WTC11 (cell line): ENCODE data around the gene FMN2. TPM values are rescaled to one million over a fixed set of nuclear protein-coding genes. Genes with fewer than 3 reads are reported as not detected.

Experiments used
- ATAC-seq: fragments of 200-7000 bp; cut with Tn5 transposase; 2 replicates; pipeline ENCODE4 v1.10.0; 2021; ENCODE audit warnings: mild to moderate bottlenecking, moderate library complexity
- CTCF ChIA-PET: fragments of 300-600 bp; sonication (Branson Sonifier 250); formaldehyde crosslinking; loops from one replicate; lab custom pipeline; 2021; ENCODE audit warnings: antibody characterized with exemption; lab: Charles Lee
- POLR2A ChIA-PET: fragments of 350-600 bp; sonication (Branson Sonifier 250); formaldehyde crosslinking; loops from one replicate; lab custom pipeline; 2021; ENCODE audit warnings: antibody characterized with exemption; lab: Charles Lee
- DNase-seq: peaks from one replicate; pipeline ENCODE4 v3.0.0; 2021; ENCODE audit warnings: low spot score
- H3K27ac Mint-ChIP-seq: 2 replicates; pipeline ENCODE4 v1.8.0; 2021; ENCODE audit warnings: mixed read lengths
- H3K27me3 Mint-ChIP-seq: 2 replicates; pipeline ENCODE4 v1.8.0; 2021; ENCODE audit warnings: low read depth, mild to moderate bottlenecking, moderate library complexity, mixed read lengths
- H3K36me3 Mint-ChIP-seq: 2 replicates; pipeline ENCODE4 v1.8.0; 2021; ENCODE audit warnings: mixed read lengths
- H3K4me1 Mint-ChIP-seq: 2 replicates; pipeline ENCODE4 v1.8.0; 2022; ENCODE audit warnings: mixed read lengths
- H3K4me3 Mint-ChIP-seq: 2 replicates; pipeline ENCODE4 v1.8.0; 2021; ENCODE audit warnings: mild to moderate bottlenecking, moderate library complexity, mixed read lengths
- H3K9me3 Mint-ChIP-seq: 2 replicates; pipeline ENCODE4 v1.8.0; 2021; ENCODE audit warnings: mixed read lengths
- ARID4B ChIP-seq: sonication (generic); formaldehyde crosslinking; IDR thresholded peaks from 2 replicates; pipeline ENCODE4 v1.8.0; 2023; ENCODE audit warnings: missing genetic modification reagents, mild to moderate bottlenecking, borderline replicate concordance
- CREB1 ChIP-seq: sonication (generic); formaldehyde crosslinking; IDR thresholded peaks from 2 replicates; pipeline ENCODE4 v1.8.0; 2023; ENCODE audit warnings: mild to moderate bottlenecking, missing genetic modification reagents
- CTCF ChIP-seq: fragments of 200-600 bp; IDR thresholded peaks from 2 replicates; pipeline ENCODE4 v1.8.0; 2022; ENCODE audit warnings: antibody characterized with exemption
- E2F4 ChIP-seq: sonication (generic); formaldehyde crosslinking; IDR thresholded peaks from 2 replicates; pipeline ENCODE4 v1.8.1; 2022; ENCODE audit warnings: low read depth, mild to moderate bottlenecking, moderate library complexity, missing genetic modification reagents, borderline replicate concordance
- EMX1 ChIP-seq: fragments of 250-450 bp; sonication (Bioruptor Pico); IDR thresholded peaks from 2 replicates; pipeline ENCODE4 v1.8.0; 2021; ENCODE audit warnings: mild to moderate bottlenecking
- FOXP1 ChIP-seq: sonication (generic); formaldehyde crosslinking; IDR thresholded peaks from 2 replicates; pipeline ENCODE4 v1.8.0; 2022; ENCODE audit warnings: missing genetic modification reagents, mild to moderate bottlenecking, moderate library complexity, borderline replicate concordance
- HMGA2 ChIP-seq: fragments of 250-450 bp; sonication (Bioruptor Pico); IDR thresholded peaks from 2 replicates; pipeline ENCODE4 v1.4.0; 2021; ENCODE audit warnings: mild to moderate bottlenecking, moderate library complexity
- MXD4 ChIP-seq: fragments of 250-450 bp; sonication (Bioruptor Pico); IDR thresholded peaks from 2 replicates; pipeline ENCODE4 v1.8.0; 2021; ENCODE audit warnings: mild to moderate bottlenecking, moderate library complexity, borderline replicate concordance
- NFATC4 ChIP-seq: fragments of 250-450 bp; sonication (Bioruptor Pico); IDR thresholded peaks from 2 replicates; pipeline ENCODE4 v1.9.0; 2021; ENCODE audit warnings: mild to moderate bottlenecking
- NFE2L1 ChIP-seq: sonication (generic); formaldehyde crosslinking; IDR thresholded peaks from 2 replicates; pipeline ENCODE4 v1.8.1; 2023; ENCODE audit warnings: missing genetic modification reagents
- NFYB ChIP-seq: sonication (generic); formaldehyde crosslinking; conservative IDR thresholded peaks from 2 replicates; pipeline ENCODE4 v1.8.0; 2022; ENCODE audit warnings: low read depth, missing genetic modification reagents
- NR2C2 ChIP-seq: sonication (generic); formaldehyde crosslinking; IDR thresholded peaks from 2 replicates; pipeline ENCODE4 v1.8.0; 2022; ENCODE audit warnings: mild to moderate bottlenecking, missing genetic modification reagents
- SMAD4 ChIP-seq: sonication (generic); formaldehyde crosslinking; IDR thresholded peaks from 2 replicates; pipeline ENCODE4 v1.8.0; 2022; ENCODE audit warnings: mild to moderate bottlenecking, missing genetic modification reagents
- SOX15 ChIP-seq: fragments of 250-450 bp; sonication (Bioruptor Pico); IDR thresholded peaks from 2 replicates; pipeline ENCODE4 v1.9.0; 2021; ENCODE audit warnings: mild to moderate bottlenecking
- TCF7 ChIP-seq: sonication (generic); formaldehyde crosslinking; IDR thresholded peaks from 2 replicates; pipeline ENCODE4 v1.8.0; 2022; ENCODE audit warnings: mild to moderate bottlenecking, low read depth, missing genetic modification reagents, moderate library complexity
- TEAD1 ChIP-seq: sonication (generic); formaldehyde crosslinking; IDR thresholded peaks from 2 replicates; pipeline ENCODE4 v1.8.0; 2022; ENCODE audit warnings: mild to moderate bottlenecking, missing genetic modification reagents
- ZNF138 ChIP-seq: sonication (generic); formaldehyde crosslinking; conservative IDR thresholded peaks from 2 replicates; pipeline ENCODE4 v1.8.1; 2022; ENCODE audit warnings: mild to moderate bottlenecking, moderate library complexity, missing genetic modification reagents
- ZNF219 ChIP-seq: sonication (generic); formaldehyde crosslinking; IDR thresholded peaks from 2 replicates; pipeline ENCODE4 v1.8.0; 2023; ENCODE audit warnings: missing genetic modification reagents, mild to moderate bottlenecking, borderline replicate concordance
- ZNF263 ChIP-seq: sonication (generic); formaldehyde crosslinking; IDR thresholded peaks from 2 replicates; pipeline ENCODE4 v1.8.1; 2022; ENCODE audit warnings: low read depth, mild to moderate bottlenecking, moderate library complexity, missing genetic modification reagents
- total RNA-seq: library from RNA; stranded (reverse); gene quantifications from 3 replicates; pipeline ENCODE4 v1.2.3, GENCODE V29; 2021
- TF ChIP-seq, protein P1 (sequence below): sonication (generic); formaldehyde crosslinking; IDR thresholded peaks from 2 replicates; pipeline ENCODE4 v1.8.0; 2022; ENCODE audit warnings: mild to moderate bottlenecking, missing genetic modification reagents
- TF ChIP-seq, protein P2 (sequence below): sonication (generic); formaldehyde crosslinking; IDR thresholded peaks from 2 replicates; pipeline ENCODE4 v1.8.0; 2022; ENCODE audit warnings: mild to moderate bottlenecking, missing genetic modification reagents

FMN2 gene
- total RNA-seq, 1 experiment from 2014 or later, result 1.8 TPM

GRCh38 chr1:240445369-240445768, 353.7 kb downstream of the FMN2 start:
- Mint-ChIP-seq H3K9me3 (no peaks in the 10 kb centered on the region), H3K4me3 (no peak overlapping the region), H3K4me1 (no peaks in the 10 kb centered on the region), H3K27me3 (no peaks in the 10 kb centered on the region), H3K27ac (no peak overlapping the region), H3K36me3 (no peaks in the 10 kb centered on the region)
- TF ChIP-seq TEAD1 (CRISPR knock-in tag) (no peak), TCF7 (no peak), NFE2L1 (CRISPR knock-in tag) (no peak), ZNF263 (no peak), MXD4 (CRISPR knock-in tag) (no peak), SOX15 (no peak), FOXP1 (CRISPR knock-in tag) (no peak), HMGA2 (CRISPR knock-in tag) (no peak), ZNF138 (CRISPR knock-in tag) (no peak), ZNF219 (CRISPR knock-in tag) (no peak), NFATC4 (no peak), NR2C2 (no peak), SMAD4 (CRISPR knock-in tag) (no peak), CREB1 (CRISPR knock-in tag) (no peak), NFYB (no peak), ARID4B (CRISPR knock-in tag) (no peak)
- TF ChIP-seq, protein P1, sequence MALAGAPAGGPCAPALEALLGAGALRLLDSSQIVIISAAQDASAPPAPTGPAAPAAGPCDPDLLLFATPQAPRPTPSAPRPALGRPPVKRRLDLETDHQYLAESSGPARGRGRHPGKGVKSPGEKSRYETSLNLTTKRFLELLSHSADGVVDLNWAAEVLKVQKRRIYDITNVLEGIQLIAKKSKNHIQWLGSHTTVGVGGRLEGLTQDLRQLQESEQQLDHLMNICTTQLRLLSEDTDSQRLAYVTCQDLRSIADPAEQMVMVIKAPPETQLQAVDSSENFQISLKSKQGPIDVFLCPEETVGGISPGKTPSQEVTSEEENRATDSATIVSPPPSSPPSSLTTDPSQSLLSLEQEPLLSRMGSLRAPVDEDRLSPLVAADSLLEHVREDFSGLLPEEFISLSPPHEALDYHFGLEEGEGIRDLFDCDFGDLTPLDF, result no peak
- TF ChIP-seq, protein P2, sequence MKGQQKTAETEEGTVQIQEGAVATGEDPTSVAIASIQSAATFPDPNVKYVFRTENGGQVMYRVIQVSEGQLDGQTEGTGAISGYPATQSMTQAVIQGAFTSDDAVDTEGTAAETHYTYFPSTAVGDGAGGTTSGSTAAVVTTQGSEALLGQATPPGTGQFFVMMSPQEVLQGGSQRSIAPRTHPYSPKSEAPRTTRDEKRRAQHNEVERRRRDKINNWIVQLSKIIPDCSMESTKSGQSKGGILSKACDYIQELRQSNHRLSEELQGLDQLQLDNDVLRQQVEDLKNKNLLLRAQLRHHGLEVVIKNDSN (CRISPR knock-in tag), result no peak
- no peak for ATAC-seq
- DNase-seq, result no peak
- POLR2A ChIA-PET, result no interaction called here
- CTCF ChIA-PET, result interaction anchor here (2.1 kb wide), 1 partner anchor 10 kb away, joined by 7 read pairs; no protein-coding TSS in a partner anchor

- CTCF ChIA-PET, result interaction anchor here (0.9 to 1.8 kb wide), 12 partner anchors 9 to 237 kb away, joined by 3 to 12 read pairs (median 6); partner anchors contain the start of gene GREM2
- H3K9me3 Mint-ChIP-seq, result no peaks in the 10 kb centered on the region
- H3K27ac Mint-ChIP-seq, result no peak overlapping the region
- H3K4me1 Mint-ChIP-seq, result no peaks in the 10 kb centered on the region
- no peaks in the 10 kb centered on the region for H3K36me3 Mint-ChIP-seq
- H3K4me3 Mint-ChIP-seq, result no peak overlapping the region
- TF ChIP-seq CTCF, result peak; percentile 42; the same call in 1 of the 2 replicates
- TF ChIP-seq SMAD4 (CRISPR knock-in tag), result no peak
- no peak for TF ChIP-seq E2F4 (CRISPR knock-in tag)
- no peak for TF ChIP-seq NFYB
- TF ChIP-seq EMX1, result no peak
- H3K27me3 Mint-ChIP-seq, result no peaks in the 10 kb centered on the region
- peak; percentile 82 for ATAC-seq
- no peak for DNase-seq
- POLR2A ChIA-PET, result interaction anchor here (0.5 kb wide), 1 partner anchor 216 kb away, joined by 3 read pairs; no protein-coding TSS in a partner anchor
Measured at GRCh38 chr1:240455228-240455821, 363.6 kb downstream of the FMN2 start.
